ENCODE data around the gene PCK1. TPM values are rescaled to one million over a fixed set of nuclear protein-coding genes. Genes with fewer than 3 reads are reported as not detected.

PCK1 gene
- total and polyA plus RNA-seq, 2 of the 13 experiments (the other 11 are each of a cell fraction or from before 2014, with no cell fraction given), result 6.5 to 12.6 TPM

DNA sequence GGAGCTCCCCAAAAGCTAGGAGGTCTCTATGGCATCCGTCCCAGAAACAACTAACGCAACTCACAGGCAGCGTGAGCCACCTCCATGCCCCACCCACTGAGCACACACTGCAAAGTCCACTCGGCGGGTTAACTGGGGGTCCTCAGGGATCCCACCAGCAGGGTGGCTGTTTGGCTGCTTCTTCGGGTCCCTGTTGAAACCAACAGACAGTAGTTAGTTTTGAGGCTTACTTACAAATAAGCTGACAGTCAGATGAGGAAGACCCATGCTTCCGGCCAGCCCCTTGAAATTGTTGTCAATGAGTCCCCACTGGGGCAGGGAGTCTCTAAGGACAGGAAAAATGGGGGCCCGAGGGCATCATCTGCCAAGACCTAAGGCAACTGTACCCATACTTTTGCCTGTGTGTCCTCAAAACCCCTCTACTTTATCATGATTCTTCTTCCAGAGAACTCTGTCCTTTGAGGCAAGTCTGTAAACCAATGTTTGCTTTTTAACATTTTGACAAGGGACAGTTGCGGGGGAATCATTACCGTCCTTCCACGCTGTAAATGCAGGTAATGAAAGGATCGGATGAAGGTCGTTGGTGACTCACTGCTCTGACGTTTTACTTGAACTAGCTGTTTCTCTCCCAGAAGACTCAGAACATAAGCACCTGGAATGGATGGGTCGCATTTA is 2.2 kb upstream of the PCK1 start:
- peak; percentile 49 for DNase-seq (ENCODE audit: low spot score)
- Histone ChIP-seq H3K9me3 (ENCODE audit: low read length) (no peaks in the 10 kb centered on the region), H3K36me3 (replicated peaks in 1 of 2; ENCODE audit: control insufficient read depth in 1 of 2, insufficient read depth in 2 of 2, low read length in 2 of 2) (peaks cover 0 to 14% of the 10 kb centered on the region in 2 experiments; a peak in 2 of 5 replicates), H3K4me2 (ENCODE audit: low read depth, low read length) (peak overlapping the region; percentile 77), H3K79me2 (ENCODE audit: insufficient read depth, low read length) (peaks cover 10% of the 10 kb centered on the region), H3K4me3 (replicated peaks in 1 of 3; ENCODE audit: insufficient read depth in 1 of 3, low read depth in 2 of 3, low read length in 3 of 3) (peak overlapping the region in 2 of 3 experiments; percentile 19 to 57; a peak in 4 of 6 replicates), H3K9ac (ENCODE audit: insufficient read depth, low read depth, low read length) (peak overlapping the region; percentile 61), H4K20me1 (ENCODE audit: insufficient read depth, low read length) (no peaks in the 10 kb centered on the region; the same call in 1 of the 2 replicates), H3K27me3 (ENCODE audit: control insufficient read depth in 1 of 2, insufficient read depth in 2 of 2, low read length in 2 of 2) (peaks cover 7 to 25% of the 10 kb centered on the region in 2 experiments), H3K4me1 (ENCODE audit: insufficient read depth, low read length) (peaks cover 96% of the 10 kb centered on the region), H3K27ac (ENCODE audit: extremely low read length, insufficient read depth, low read length) (peak overlapping the region; percentile 80), H2AFZ (ENCODE audit: low read length) (no peak overlapping the region)
- intact Hi-C loops (cut with micrococcal nuclease; ENCODE audit: unreplicated experiment), result loop anchor here (5.0 kb wide), 1 partner anchor 34 kb away; no protein-coding TSS in a partner anchor
- ChIA-PET POLR2A (interaction anchor here (0.9 to 5.6 kb wide), 10 partner anchors 10 to 34 kb away, joined by 3 to 96 read pairs (median 11); no protein-coding TSS in a partner anchor), CTCF (ENCODE audit: low intra/inter-chr PET ratio, low total read pairs) (no interaction called here)
- peak; percentile 87 for FAIRE-seq
- no TSS peak for BruUV-seq (replicated peaks)
- 1% methylated on average over 15 of the region's 15 CpGs for WGBS (ENCODE audit: low lambda C conversion rate)
- peak; percentile 10 for ATAC-seq
- in situ Hi-C loops (cut with HindIII; ENCODE audit: extremely low pct_ligation_motif_present, low pct_unique_long_range_greater_than_20kb), result no loop called here
- peak; percentile 47; the same call in 1 of the 2 replicates for TF ChIP-seq TBX2 (CRISPR knock-in tag; IDR thresholded peaks at IDR 0.05; ENCODE audit: borderline replicate concordance)
- TF ChIP-seq, protein P1, sequence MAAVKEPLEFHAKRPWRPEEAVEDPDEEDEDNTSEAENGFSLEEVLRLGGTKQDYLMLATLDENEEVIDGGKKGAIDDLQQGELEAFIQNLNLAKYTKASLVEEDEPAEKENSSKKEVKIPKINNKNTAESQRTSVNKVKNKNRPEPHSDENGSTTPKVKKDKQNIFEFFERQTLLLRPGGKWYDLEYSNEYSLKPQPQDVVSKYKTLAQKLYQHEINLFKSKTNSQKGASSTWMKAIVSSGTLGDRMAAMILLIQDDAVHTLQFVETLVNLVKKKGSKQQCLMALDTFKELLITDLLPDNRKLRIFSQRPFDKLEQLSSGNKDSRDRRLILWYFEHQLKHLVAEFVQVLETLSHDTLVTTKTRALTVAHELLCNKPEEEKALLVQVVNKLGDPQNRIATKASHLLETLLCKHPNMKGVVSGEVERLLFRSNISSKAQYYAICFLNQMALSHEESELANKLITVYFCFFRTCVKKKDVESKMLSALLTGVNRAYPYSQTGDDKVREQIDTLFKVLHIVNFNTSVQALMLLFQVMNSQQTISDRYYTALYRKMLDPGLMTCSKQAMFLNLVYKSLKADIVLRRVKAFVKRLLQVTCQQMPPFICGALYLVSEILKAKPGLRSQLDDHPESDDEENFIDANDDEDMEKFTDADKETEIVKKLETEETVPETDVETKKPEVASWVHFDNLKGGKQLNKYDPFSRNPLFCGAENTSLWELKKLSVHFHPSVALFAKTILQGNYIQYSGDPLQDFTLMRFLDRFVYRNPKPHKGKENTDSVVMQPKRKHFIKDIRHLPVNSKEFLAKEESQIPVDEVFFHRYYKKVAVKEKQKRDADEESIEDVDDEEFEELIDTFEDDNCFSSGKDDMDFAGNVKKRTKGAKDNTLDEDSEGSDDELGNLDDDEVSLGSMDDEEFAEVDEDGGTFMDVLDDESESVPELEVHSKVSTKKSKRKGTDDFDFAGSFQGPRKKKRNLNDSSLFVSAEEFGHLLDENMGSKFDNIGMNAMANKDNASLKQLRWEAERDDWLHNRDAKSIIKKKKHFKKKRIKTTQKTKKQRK (IDR thresholded peaks at IDR 0.05; ENCODE audit: low read length), result 0 out of 2 replicates have a peak, but pooled peaks have one; percentile 22
- TF ChIP-seq, protein P2, sequence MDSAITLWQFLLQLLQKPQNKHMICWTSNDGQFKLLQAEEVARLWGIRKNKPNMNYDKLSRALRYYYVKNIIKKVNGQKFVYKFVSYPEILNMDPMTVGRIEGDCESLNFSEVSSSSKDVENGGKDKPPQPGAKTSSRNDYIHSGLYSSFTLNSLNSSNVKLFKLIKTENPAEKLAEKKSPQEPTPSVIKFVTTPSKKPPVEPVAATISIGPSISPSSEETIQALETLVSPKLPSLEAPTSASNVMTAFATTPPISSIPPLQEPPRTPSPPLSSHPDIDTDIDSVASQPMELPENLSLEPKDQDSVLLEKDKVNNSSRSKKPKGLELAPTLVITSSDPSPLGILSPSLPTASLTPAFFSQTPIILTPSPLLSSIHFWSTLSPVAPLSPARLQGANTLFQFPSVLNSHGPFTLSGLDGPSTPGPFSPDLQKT (CRISPR knock-in tag; IDR thresholded peaks at IDR 0.05; ENCODE audit: borderline replicate concordance), result no peak
- TF ChIP-seq, protein P3, sequence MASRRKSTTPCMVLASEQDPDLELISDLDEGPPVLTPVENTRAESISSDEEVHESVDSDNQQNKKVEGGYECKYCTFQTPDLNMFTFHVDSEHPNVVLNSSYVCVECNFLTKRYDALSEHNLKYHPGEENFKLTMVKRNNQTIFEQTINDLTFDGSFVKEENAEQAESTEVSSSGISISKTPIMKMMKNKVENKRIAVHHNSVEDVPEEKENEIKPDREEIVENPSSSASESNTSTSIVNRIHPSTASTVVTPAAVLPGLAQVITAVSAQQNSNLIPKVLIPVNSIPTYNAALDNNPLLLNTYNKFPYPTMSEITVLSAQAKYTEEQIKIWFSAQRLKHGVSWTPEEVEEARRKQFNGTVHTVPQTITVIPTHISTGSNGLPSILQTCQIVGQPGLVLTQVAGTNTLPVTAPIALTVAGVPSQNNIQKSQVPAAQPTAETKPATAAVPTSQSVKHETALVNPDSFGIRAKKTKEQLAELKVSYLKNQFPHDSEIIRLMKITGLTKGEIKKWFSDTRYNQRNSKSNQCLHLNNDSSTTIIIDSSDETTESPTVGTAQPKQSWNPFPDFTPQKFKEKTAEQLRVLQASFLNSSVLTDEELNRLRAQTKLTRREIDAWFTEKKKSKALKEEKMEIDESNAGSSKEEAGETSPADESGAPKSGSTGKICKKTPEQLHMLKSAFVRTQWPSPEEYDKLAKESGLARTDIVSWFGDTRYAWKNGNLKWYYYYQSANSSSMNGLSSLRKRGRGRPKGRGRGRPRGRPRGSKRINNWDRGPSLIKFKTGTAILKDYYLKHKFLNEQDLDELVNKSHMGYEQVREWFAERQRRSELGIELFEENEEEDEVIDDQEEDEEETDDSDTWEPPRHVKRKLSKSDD (CRISPR knock-in tag; IDR thresholded peaks at IDR 0.05; ENCODE audit: low read depth), result 0 out of 2 replicates have a peak, but pooled peaks have one; percentile 59
- TF ChIP-seq HNF4G (IDR thresholded peaks at IDR 0.05; ENCODE audit: borderline replicate concordance, low read depth, low read length), result peak; percentile 69
- TF ChIP-seq HNF4G (CRISPR knock-in tag; IDR thresholded peaks at IDR 0.05; ENCODE audit: borderline replicate concordance, low read depth), result 0 out of 2 replicates have a peak, but pooled peaks have one; percentile 46
- TF ChIP-seq ZEB1 (IDR thresholded peaks at IDR 0.05; ENCODE audit: insufficient replicate concordance, low read depth), result peak; percentile 81
- peak; percentile 20; the same call in 1 of the 2 replicates for TF ChIP-seq MYC (CRISPR knock-in tag; IDR thresholded peaks at IDR 0.05; ENCODE audit: borderline replicate concordance)
- 0 out of 2 replicates have a peak, but pooled peaks have one; percentile 43 for TF ChIP-seq GZF1 (CRISPR knock-in tag; IDR thresholded peaks at IDR 0.05)
- TF ChIP-seq, protein P4, sequence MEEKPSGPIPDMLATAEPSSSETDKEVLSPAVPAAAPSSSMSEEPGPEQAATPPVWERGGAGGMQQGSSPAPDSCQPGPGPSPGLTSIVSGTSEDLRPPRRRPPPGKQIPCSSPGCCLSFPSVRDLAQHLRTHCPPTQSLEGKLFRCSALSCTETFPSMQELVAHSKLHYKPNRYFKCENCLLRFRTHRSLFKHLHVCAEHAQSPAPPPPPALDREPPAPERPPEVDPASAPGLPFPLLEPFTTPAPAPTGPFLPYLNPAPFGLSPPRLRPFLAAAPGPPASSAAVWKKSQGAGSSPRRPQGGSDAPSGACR (CRISPR knock-in tag; IDR thresholded peaks at IDR 0.05), result no peak
- no peak for TF ChIP-seq MATR3 (CRISPR knock-in tag; IDR thresholded peaks at IDR 0.05)
- TF ChIP-seq KLF16 (CRISPR knock-in tag; IDR thresholded peaks at IDR 0.05), result 0 out of 4 replicates have a peak, but pooled peaks of 1 of the 2 experiments have one; percentile 44
- TF ChIP-seq FOXJ3 (CRISPR knock-in tag; IDR thresholded peaks at IDR 0.05; ENCODE audit: borderline replicate concordance), result 0 out of 2 replicates have a peak, but pooled peaks have one; percentile 34
- TF ChIP-seq RXRA (CRISPR knock-in tag; IDR thresholded peaks at IDR 0.05), result 0 out of 2 replicates have a peak, but pooled peaks have one; percentile 51
